Fibroblast of skin of right biceps (primary cell): Measurements from ENCODE around the gene TCF7.
A peak's percentile ranks its signal among the peaks of the same experiment; 100 is the strongest.

ENCODE experiments used
- DNase-seq: peaks from one replicate; pipeline ENCODE4 v3.0.0-alpha.2; 2013

The TCF7 gene

DNA sequence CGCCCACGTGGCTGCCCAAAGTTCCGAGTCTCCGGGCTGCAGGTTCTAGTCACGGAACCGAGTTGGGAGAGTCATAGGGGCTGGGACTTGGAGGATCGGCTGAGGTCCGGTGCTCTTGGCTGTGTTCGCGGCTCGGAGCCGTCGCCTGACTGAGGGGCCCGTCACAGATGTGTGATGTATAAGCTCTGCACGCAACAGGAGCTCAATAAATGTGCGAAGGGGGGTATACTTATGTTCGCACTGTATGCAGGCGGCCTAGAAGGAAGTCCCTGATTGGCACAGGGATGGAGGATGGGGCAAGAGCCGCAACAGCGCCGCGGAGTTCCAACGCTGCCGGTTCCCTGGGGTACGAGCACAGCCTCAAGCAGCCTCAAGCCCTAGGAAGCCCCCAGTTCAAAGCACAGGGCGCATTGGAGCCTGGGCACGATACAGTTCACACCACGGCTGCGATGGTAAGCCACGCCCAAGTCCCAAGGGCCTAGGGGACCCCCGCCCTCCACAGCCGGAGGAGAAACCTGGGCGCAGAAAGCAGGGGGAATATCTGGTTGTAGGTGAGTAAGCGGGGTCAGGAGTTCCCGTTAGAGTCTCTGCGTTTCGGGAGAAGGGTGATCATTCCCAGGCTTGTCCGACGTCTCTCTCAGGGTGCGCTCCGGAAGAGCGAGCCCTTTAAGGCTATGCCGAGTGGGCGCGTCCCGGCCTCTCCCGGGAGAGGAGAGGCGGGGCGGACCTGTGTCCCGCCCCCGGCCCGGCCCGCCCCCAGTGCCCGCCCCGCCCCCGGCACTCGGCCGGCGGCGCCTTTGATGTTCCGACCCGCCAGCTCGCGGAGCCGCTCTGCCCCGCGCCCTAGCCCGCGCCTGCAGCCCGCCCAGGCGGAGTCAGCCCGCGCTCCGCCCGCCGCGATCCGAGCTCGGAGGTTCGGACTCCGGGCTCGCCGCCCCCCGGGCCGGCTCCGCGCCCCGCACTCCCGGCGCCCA is at the start of gene TCF7:
TSS of gene TCF7 (plus strand) at position 780 of the 974 bp plus-strand sequence. CDS start 226 bp downstream, outside the sequence.
- DNase-seq = peak; percentile 81

- no peak for DNase-seq
Measured at GRCh38 chr5:134069553-134069952, 44.9 kb upstream of the TCF7 start.

- DNase-seq = peak; percentile 18
Measured at GRCh38 chr5:134070725-134071613, 43.5 kb upstream of the TCF7 start.

DNA sequence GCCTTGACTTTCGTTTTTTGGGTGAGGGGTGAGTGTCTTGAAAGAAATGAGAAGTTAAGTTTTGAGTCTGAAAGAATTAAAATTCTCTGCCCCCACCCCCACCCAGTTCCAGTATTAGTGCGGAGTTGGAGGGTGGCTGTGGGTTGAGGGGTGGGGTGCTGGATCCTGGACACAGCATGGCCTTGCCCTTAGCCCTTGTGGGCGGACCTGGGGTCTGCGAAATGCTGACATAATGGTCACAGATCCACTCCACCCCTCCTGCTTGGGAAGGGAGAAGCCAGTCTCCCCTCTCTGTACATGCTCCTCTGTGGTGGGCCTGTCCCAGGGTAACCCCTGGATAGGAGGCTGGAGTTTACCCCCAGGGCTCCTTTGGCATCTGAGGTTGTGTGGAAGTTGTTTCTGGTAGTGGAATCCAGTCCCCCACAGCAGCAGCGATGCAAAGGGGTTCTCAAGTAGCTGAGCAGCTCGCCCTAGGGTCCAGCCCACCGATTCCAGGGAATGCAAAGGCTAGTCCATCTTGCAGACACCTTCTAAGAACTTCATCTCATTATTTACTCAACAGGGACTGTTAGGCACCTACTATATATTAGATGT is 42.8 kb upstream of the TCF7 start:
- no peak for DNase-seq

DNA sequence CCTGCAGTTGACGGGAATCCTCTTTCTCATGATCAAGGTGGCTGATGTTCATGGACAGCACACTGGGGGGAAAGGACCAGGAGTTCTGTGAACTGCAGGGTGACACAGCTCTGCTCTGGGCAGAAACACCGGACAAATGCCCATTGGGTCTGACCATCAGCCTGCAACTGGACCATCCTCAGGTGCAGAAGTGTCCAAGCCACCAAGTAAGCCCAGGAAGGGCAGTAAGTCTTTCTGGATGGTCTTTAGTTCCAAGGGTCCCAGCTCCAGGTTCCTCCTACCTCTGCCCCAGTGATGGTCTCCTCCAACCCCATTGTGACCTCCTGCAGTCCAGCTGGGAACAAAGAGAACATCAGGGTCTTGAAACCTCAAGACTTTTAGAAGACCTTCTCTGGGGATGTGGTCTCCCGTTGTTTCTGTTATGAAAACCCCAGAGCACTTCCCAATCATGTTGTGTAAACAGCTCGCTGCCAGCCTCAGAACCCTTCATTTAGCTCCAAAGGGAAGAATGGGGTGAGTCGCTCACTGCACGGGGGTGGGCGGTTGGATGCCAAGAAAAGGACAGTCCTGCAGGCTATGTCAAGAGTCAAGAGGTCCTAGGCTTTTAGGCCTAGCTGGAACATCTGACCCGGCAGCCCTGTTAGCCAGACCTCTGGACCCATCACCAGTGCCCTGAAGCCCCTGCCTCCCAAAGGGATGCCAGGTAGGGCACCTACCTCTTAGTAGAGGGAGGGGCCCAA is 41.8 kb upstream of the TCF7 start:
- no peak for DNase-seq

DNA sequence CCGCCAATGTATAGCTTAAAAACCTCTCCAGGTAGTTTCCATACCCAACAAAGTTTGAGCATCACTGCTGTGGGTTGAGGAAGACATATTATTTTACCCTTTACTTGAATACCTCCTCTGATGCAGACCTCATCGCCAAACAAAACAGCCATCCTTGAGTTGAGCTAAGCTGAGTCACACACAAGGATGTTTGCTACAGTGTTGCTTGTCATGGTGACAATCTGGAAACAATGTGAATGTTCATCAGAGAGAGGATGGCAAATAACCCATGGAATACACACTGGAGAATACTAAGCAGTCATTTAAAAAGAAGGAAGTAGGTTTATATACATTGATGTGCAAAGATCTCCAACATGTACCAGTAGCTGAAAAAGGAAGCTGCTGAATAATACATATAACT is 41.1 kb upstream of the TCF7 start:
- no peak for DNase-seq

- DNase-seq = no peak
Measured at GRCh38 chr5:134075102-134075501, 39.4 kb upstream of the TCF7 start.

DNA sequence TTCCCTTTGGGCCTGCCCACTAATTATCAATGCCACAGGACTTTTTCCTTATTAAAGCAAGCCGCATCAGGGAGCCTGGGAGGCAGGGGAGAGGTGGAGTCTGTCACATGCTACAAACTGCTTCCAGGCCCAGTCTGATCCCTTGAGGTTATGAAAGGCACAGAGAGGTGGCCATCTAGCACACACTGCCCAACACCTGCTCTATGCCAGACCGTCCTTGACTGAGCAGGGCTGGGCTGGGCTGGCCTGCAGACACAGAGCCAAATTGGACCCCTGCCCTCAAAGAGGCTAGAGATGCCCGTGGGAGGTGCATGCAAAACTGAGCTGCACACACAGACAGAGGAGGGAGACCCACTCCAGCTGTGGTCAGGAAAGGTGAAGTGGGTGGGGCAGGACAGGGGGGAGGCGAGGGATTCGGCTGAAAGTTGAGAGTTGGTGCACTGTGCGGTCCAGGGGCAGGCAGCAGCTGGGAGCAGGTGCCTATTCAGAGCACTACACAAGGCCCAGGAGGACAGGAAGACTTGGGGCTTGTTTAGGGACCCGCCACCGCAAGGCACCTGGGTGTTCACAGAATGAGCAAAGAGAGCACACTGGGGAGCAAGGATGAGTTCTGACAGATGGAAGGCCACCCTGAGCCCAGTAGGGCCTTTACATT is 36.4 kb upstream of the TCF7 start:
- DNase-seq = no peak

DNA sequence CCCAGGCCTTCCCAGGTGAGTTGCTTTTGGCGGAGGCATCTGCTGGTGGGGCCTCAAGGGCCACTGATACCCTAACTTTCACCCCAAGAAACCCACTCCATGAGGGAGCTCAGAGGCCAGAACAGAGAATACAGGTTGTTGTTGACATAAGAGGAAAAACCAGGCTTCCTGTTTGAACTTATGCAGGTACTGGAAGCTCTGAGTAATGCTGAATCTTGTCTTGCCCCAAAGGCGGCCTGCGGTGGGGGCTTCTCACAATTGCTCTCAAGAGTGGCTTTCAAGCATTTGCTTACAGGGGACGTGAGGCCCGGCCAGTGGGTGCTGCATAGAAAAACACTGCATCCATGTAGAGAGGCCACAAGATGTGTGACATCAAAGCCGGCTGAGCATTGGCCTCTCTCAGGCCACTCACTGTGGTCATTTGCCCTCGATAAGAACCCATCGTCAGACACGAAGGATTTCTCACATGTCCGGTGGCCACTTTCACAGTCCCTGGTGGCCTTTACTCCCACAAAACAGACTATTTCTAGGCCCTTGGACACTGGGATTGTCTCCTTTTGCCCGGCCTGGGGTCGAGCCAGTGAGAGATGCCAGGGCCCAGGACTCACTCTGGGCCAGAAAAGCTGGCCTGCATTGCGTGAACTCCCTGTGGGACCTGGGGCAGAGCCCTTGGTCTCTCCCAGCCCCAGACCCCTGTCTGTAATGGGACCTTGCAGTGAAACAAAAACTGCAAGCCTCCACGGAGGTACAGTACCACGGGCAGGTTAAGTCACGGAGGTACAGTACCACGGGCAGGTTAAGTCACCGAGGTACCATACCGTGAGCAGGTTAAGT is 34.5 kb upstream of the TCF7 start:
- DNase-seq = no peak

GRCh38 chr5:134082264-134082992 is 32.1 kb upstream of the TCF7 start:
- DNase-seq = peak; percentile 28

DNA sequence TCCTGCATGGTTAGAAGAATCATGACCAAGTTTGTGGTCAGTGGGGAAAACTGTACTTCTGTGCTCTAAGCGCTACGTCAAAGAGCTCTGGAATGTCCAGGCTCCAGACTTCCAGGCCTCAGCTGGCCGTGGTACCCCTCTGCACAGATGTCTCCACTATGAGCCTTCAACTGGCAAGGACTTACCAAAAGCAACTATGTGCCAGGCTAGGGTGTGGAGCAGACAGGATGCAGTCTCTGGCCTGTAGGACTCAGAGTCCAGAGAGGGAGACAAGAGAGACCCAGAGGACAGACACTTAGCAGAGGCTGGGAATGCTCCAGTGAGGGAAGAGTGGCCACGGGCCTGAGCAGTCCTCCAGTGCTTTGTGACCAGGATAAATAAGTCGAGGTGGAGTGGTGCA is 31.0 kb upstream of the TCF7 start:
- DNase-seq = no peak

DNA sequence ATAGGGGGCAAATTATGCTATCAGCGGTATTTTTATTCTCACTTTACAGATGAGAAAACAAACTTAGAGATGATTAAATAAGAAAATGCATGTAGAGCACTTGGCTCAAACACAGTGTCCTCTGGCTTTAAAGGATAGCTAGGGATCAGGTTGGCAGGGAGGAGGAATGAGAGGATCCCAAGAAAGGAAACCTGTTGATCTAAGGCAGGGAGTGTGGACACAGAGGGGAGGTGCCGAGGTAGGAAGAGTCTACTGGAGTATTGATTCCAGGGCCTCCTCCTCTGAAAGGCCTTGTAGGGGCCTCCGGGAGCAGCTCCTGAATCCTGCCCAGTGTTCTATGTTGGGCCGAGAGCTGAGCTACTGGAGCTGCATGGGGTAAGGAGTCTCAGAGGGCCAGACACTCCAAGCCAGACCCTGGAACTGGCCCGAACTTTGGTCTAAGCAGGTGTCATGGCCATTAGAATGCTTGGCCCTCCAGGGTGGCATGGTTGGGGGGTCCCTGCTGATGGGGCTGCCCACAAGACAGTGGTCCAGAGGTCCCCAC is 30.4 kb upstream of the TCF7 start:
- no peak for DNase-seq

- no peak for DNase-seq
Measured at GRCh38 chr5:134084570-134084969, 29.9 kb upstream of the TCF7 start.

- DNase-seq = no peak
Measured at GRCh38 chr5:134085411-134085810, 29.1 kb upstream of the TCF7 start.

DNA sequence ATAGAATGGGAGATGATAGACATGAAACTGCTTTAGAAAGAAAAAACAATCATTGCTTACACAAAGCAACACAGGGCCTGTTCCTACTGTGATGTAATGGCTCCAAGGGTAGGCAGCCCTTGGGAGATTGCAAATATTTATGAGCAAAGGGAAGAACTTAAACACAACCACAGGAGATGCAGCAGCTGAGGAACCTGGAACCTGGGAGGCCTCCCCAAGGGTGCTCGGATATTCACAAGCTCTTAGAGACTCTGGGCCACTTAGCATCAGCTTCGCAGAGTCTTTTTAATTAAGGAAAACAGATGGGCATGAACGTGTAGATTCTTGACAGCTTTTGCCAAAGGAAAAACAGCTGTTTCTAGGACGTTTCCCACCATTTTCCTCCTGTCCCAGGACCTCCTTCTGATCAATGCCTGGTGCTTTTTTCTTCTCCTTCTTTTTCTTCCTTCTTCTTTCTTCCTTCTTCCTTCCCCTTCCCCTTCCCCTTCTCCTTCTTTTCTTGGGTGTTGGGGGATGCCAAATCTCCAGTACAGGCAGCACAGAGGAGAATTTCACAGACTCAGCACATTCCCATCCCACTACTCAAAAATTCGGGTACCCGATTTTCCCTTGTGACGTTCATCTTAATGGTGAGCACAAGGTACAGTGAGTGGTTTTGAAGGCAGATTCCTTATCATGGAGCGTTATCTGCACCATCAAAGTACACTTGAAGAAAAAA is 28.1 kb upstream of the TCF7 start:
- DNase-seq = no peak

GRCh38 chr5:134086943-134087305 is 27.6 kb upstream of the TCF7 start:
- no peak for DNase-seq

DNA sequence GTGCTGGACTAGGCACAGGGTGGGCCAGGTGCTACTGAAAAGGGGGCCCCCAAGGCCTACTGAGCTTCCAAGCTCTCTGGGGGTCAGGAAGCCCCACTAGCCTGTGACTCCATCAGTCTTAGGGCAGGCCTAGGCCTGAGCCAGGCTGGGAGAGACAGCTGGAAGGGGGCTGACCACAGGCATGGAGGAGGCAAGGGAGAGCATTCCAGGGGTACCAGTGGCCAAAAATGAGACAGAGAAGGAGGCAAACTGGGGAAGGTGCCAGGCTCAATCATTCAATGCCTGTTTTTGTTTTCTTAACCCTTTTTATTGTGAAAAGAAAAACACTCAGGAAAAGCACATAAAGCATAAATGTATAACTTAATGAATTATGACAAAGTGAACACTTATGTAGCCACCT is 26.2 kb upstream of the TCF7 start:
- DNase-seq = no peak

DNA sequence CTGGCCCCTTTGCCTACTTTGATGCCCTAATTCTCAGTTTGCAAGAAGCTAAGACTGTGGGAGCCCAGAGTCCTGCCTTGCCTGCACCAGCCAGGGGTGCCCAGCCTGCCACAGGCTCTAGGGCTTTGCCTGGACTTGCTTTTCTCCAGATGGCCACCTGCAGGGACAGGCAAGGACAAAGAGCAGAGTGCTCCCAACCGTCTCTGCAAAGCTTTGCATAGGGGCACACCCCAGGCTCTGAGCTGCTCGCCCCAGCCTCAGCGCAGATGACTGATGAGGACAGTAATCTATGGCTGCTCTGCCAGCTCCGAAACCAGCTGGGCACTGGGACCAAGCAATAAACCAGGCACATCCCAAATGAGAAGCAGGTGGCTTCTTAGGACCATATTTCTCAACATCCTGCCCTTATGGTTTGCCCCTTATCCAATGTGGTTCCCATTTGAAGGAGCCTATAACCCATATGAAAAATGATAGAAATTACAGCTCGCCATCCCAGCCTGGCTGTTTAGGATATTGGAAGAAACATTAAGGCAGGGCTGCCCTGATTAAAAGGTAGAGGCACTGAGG is 25.4 kb upstream of the TCF7 start:
- DNase-seq = no peak

DNA sequence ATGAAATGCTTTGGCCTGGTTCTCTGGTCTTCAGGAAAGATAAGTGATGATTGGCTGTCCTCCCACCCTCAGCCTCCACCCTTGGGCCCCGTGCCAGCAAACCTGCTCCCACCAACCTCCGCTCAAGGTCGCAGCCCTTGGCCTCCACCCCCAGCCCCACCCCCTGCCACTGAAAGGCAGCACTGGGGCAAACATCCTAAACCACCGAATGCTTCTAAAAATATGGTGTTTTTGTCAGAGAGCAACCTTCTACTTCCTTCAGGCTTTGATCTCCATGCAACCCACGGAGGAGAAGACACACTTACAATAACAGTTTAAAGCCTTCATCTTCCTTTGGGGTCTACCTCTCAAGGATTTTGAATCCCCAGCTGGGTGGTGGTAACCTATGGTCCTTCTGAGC is 24.0 kb upstream of the TCF7 start:
- no peak for DNase-seq
